Body of pancreas (tissue), 4 donors: ENCODE data around the gene FBLN1.

Source experiments
- CTCF ChIP-seq, 7 experiments: fragments of 450-650 bp in 4 of 7; fragments of 200-600 bp in 3 of 7; sonication (generic) in 3 of 7; IDR thresholded peaks; one replicate each; pipeline ENCODE4 v1.5.1; 2016 to 2019; ENCODE audit warnings: antibody characterized with exemption in 7 of 7
- POLR2A ChIP-seq, 3 donors: fragments of 450-650 bp; IDR thresholded peaks; one replicate each; pipeline ENCODE4 v1.6.1; 2016; ENCODE audit warnings: antibody characterized with exemption in 3 of 3, mild to moderate bottlenecking in 2 of 3

- no peak for TF ChIP-seq CTCF (IDR thresholded peaks at IDR 0.05)
- TF ChIP-seq POLR2A (IDR thresholded peaks at IDR 0.05), result no peak
Observed at GRCh38 chr22:45576273-45576625, 73.6 kb downstream of the FBLN1 start.
